GM23338 (cell line): ENCODE data around the gene KCTD8. TPM values are rescaled to one million over a fixed set of nuclear protein-coding genes. Genes with fewer than 3 reads are reported as not detected.

Source experiments
- ATAC-seq: fragments of 200-7000 bp; cut with Tn5 transposase; 3 replicates; pipeline ENCODE4 v1.9.1; 2020
- DNase-seq: peaks from one replicate; pipeline ENCODE4 v3.0.0-alpha.2; 2015; ENCODE audit warnings: low spot score
- H2AFZ ChIP-seq: fragments of 200-600 bp; sonication (generic); 2 replicates; pipeline ENCODE4 v1.8.0; 2016; ENCODE audit warnings: antibody characterized with exemption, mild to moderate bottlenecking, moderate library complexity
- H3F3A ChIP-seq: fragments of 200-600 bp; sonication (generic); replicated peaks from 2 replicates; pipeline ENCODE4 v1.8.0; 2017; ENCODE audit warnings: antibody characterized with exemption, mixed run types, low read depth
- H3K27ac ChIP-seq: fragments of 200-600 bp; sonication (generic); 2 replicates; pipeline ENCODE4 v1.6.1; 2016; ENCODE audit warnings: low read depth
- H3K27me3 ChIP-seq: fragments of 200-600 bp; sonication (generic); 2 replicates; pipeline ENCODE4 v1.8.0; 2016; ENCODE audit warnings: mild to moderate bottlenecking, mixed run types, moderate library complexity; ENCODE audit not compliant: insufficient read depth
- H3K36me3 ChIP-seq: fragments of 200-600 bp; sonication (generic); 2 replicates; pipeline ENCODE4 v1.8.0; 2016; ENCODE audit warnings: mild to moderate bottlenecking; ENCODE audit not compliant: insufficient read depth
- H3K4me1 ChIP-seq: fragments of 200-600 bp; sonication (generic); 2 replicates; pipeline ENCODE4 v1.8.0; 2016; ENCODE audit warnings: mild to moderate bottlenecking, moderate library complexity; ENCODE audit not compliant: insufficient read depth
- H3K4me2 ChIP-seq: fragments of 200-600 bp; sonication (generic); 2 replicates; pipeline ENCODE4 v1.7.1; 2017; ENCODE audit warnings: mixed run types
- H3K4me3 ChIP-seq: fragments of 200-600 bp; sonication (generic); 2 replicates; pipeline ENCODE4 v1.6.1; 2016; ENCODE audit warnings: mixed run types
- H3K79me2 ChIP-seq: fragments of 200-600 bp; sonication (generic); replicated peaks from 2 replicates; pipeline ENCODE4 v1.8.0; 2017; ENCODE audit warnings: mild to moderate bottlenecking; ENCODE audit not compliant: insufficient read depth
- H3K9me2 ChIP-seq: fragments of 200-600 bp; sonication (generic); 2 replicates; pipeline ENCODE4 v1.8.0; 2017; ENCODE audit not compliant: insufficient read depth
- H4K20me1 ChIP-seq: fragments of 200-600 bp; sonication (generic); replicated peaks from 2 replicates; pipeline ENCODE4 v1.8.0; 2017; ENCODE audit warnings: mild to moderate bottlenecking; ENCODE audit not compliant: insufficient read depth
- H3K27ac Mint-ChIP-seq: 2 replicates; pipeline ENCODE4 v1.8.0; 2020; ENCODE audit warnings: inconsistent platforms, mild to moderate bottlenecking, moderate library complexity, mixed read lengths
- H3K27me3 Mint-ChIP-seq: 3 replicates; pipeline ENCODE4 v1.8.0; 2022; ENCODE audit warnings: low read depth, mild to moderate bottlenecking, moderate library complexity, mixed read lengths, inconsistent platforms; ENCODE audit not compliant: insufficient read depth, poor library complexity
- H3K36me3 Mint-ChIP-seq: 3 replicates; pipeline ENCODE4 v1.8.0; 2021; ENCODE audit warnings: low read depth, mild to moderate bottlenecking, inconsistent platforms, moderate library complexity, mixed read lengths
- H3K4me1 Mint-ChIP-seq: 3 replicates; pipeline ENCODE4 v1.8.0; 2020; ENCODE audit warnings: mild to moderate bottlenecking, inconsistent platforms, mixed read lengths
- H3K4me3 Mint-ChIP-seq: 3 replicates; pipeline ENCODE4 v1.8.0; 2021; ENCODE audit warnings: moderate library complexity, mild to moderate bottlenecking, inconsistent platforms, mixed read lengths
- H3K9me3 Mint-ChIP-seq: 3 replicates; pipeline ENCODE4 v1.8.0; 2020; ENCODE audit warnings: moderate library complexity, mild to moderate bottlenecking, inconsistent platforms, mixed read lengths
- CREB1 ChIP-seq: fragments of 250-450 bp; sonication (Bioruptor Pico); IDR thresholded peaks from 2 replicates; pipeline ENCODE4 v1.5.0; 2020; ENCODE audit warnings: low read depth, mild to moderate bottlenecking, moderate library complexity
- EZH2 ChIP-seq: fragments of 200-600 bp; sonication (generic); IDR thresholded peaks from one replicate; pipeline ENCODE4 v1.8.0; 2017; ENCODE audit warnings: antibody characterized with exemption, mild to moderate bottlenecking, low read depth; ENCODE audit not compliant: unreplicated experiment
- EZH2phosphoT487 ChIP-seq: fragments of 200-600 bp; sonication (generic); IDR thresholded peaks from one replicate; pipeline ENCODE4 v1.8.1; 2018; ENCODE audit warnings: antibody characterized with exemption; ENCODE audit not compliant: unreplicated experiment
- JUNB ChIP-seq: IDR thresholded peaks from one replicate; pipeline ENCODE4 v1.6.1; 2016; ENCODE audit warnings: antibody characterized with exemption; ENCODE audit not compliant: unreplicated experiment
- NANOG ChIP-seq: IDR thresholded peaks from 2 replicates; pipeline ENCODE4 v1.6.1; 2016; ENCODE audit warnings: antibody characterized with exemption, borderline replicate concordance
- POLR2AphosphoS5 ChIP-seq: IDR thresholded peaks from 2 replicates; pipeline ENCODE4 v1.6.1; 2016; ENCODE audit warnings: antibody characterized with exemption, low read depth
- STAT1 ChIP-seq: IDR thresholded peaks from one replicate; pipeline ENCODE4 v1.6.1; 2016; ENCODE audit warnings: antibody characterized with exemption; ENCODE audit not compliant: unreplicated experiment
- ZNF114 ChIP-seq: fragments of 250-450 bp; sonication (Bioruptor Pico); IDR thresholded peaks from 2 replicates; pipeline ENCODE4 v1.5.0; 2020; ENCODE audit warnings: mild to moderate bottlenecking, moderate library complexity
- ZNF331 ChIP-seq: fragments of 250-450 bp; sonication (Bioruptor Pico); IDR thresholded peaks from 2 replicates; pipeline ENCODE4 v1.5.0; 2020; ENCODE audit warnings: low read depth, mild to moderate bottlenecking, moderate library complexity
- polyA plus RNA-seq: library from polyadenylated mRNA; unstranded; fragments of >200 nt; fragmentation: Nextera tagmentation; extraction: Ambion mirVana; gene quantifications from 2 replicates; pipeline ENCODE4 v1.2.1, GENCODE V29; 2016
- total RNA-seq: library from RNA; depleted of rRNA; stranded (reverse); fragments of >200 nt; shearing (Covaris generic); gene quantifications from 2 replicates; pipeline ENCODE4 v1.2.3, GENCODE V29; 2014
- TF ChIP-seq, protein P1 (sequence below): IDR thresholded peaks from one replicate; pipeline ENCODE4 v1.6.1; 2018; ENCODE audit warnings: antibody characterized with exemption; ENCODE audit not compliant: unreplicated experiment
- TF ChIP-seq, protein P2 (sequence below): fragments of 250-450 bp; sonication (Bioruptor Pico); IDR thresholded peaks from 2 replicates; pipeline ENCODE4 v1.5.0; 2020; ENCODE audit warnings: mild to moderate bottlenecking, moderate library complexity
- TF ChIP-seq, protein P3 (sequence below): IDR thresholded peaks from 2 replicates; pipeline ENCODE4 v1.6.1; 2016; ENCODE audit warnings: antibody characterized with exemption
- TF ChIP-seq, protein P4 (sequence below), 2 experiments: fragments of 200-600 bp in 1 of 2; sonication (generic) in 1 of 2; conservative IDR thresholded peaks; 2 replicates each; pipeline versions ENCODE4 v1.5.1 to v1.6.1; 2016 to 2017; ENCODE audit warnings: antibody characterized with exemption in 2 of 2, low read depth in 2 of 2, mild to moderate bottlenecking in 2 of 2, moderate library complexity in 1 of 2

The KCTD8 gene
- total and polyA plus RNA-seq, 2 experiments from 2014 or later = 2.8 to 5.0 TPM

DNA sequence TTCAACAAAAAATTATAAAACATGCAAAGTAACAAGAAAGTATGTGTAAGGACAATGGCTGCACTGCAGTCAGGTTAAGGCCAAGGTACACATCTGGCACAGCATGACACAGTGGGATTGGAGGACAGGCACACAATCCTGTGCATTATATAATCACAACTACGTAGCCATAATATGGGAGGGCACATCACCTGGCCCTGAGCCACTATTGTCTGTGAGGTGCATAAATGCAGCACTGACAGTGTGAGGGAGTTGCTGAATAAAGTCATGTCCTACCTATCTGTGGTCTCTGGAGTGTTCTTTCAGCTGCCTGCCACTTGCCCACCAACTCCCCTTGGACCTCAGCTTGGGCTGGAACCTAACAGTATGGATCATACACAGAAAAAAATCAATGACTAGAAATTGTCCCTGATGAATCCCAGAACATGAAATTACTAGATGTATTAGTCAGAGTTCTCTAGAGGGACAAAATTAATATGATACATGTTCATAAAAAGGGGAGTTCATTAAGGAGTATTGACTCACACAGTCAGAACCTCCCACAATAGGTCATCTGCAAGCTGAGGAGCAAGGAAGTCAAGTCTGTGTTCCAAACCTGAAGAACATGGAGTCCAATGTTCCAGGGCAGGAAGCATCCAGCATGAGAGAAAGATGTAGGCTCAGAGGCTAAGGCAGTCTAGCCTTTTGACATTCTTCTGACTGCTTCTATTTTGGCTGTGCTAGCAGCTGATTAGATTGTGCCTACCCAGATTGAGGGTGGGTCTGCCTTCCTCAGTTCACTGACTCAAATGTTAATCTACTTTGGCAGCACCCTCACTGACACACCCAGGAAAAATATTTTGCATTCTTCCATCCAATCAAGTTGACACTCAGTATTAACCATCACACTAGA lies 46.4 kb upstream of the KCTD8 start:
- no peaks in the 10 kb centered on the region for H4K20me1 ChIP-seq
- no peaks in the 10 kb centered on the region for H3K4me1 ChIP-seq
- peaks cover 4% of the 10 kb centered on the region for H3K27me3 Mint-ChIP-seq
- no peaks in the 10 kb centered on the region for H3K27me3 ChIP-seq
- peaks cover 5% of the 10 kb centered on the region; the same call in 1 of the 3 replicates for H3K9me3 Mint-ChIP-seq
- H3K4me2 ChIP-seq = no peak overlapping the region
- no peak overlapping the region for H3K27ac ChIP-seq
- no peaks in the 10 kb centered on the region for H3K79me2 ChIP-seq
- H2AFZ ChIP-seq = no peak overlapping the region
- H3K9me2 ChIP-seq = no peaks in the 10 kb centered on the region
- H3F3A ChIP-seq = no peaks in the 10 kb centered on the region
- no peak overlapping the region for H3K4me3 ChIP-seq
- no peaks in the 10 kb centered on the region for H3K36me3 ChIP-seq
- no peak overlapping the region for H3K4me3 Mint-ChIP-seq
- no peaks in the 10 kb centered on the region for H3K4me1 Mint-ChIP-seq
- DNase-seq (no peak), ATAC-seq (no peak)
- no peak for TF ChIP-seq ZNF114 (CRISPR knock-in tag)
- no peak for TF ChIP-seq EZH2phosphoT487
- TF ChIP-seq ZNF331 (CRISPR knock-in tag) = no peak
- TF ChIP-seq, protein P1, sequence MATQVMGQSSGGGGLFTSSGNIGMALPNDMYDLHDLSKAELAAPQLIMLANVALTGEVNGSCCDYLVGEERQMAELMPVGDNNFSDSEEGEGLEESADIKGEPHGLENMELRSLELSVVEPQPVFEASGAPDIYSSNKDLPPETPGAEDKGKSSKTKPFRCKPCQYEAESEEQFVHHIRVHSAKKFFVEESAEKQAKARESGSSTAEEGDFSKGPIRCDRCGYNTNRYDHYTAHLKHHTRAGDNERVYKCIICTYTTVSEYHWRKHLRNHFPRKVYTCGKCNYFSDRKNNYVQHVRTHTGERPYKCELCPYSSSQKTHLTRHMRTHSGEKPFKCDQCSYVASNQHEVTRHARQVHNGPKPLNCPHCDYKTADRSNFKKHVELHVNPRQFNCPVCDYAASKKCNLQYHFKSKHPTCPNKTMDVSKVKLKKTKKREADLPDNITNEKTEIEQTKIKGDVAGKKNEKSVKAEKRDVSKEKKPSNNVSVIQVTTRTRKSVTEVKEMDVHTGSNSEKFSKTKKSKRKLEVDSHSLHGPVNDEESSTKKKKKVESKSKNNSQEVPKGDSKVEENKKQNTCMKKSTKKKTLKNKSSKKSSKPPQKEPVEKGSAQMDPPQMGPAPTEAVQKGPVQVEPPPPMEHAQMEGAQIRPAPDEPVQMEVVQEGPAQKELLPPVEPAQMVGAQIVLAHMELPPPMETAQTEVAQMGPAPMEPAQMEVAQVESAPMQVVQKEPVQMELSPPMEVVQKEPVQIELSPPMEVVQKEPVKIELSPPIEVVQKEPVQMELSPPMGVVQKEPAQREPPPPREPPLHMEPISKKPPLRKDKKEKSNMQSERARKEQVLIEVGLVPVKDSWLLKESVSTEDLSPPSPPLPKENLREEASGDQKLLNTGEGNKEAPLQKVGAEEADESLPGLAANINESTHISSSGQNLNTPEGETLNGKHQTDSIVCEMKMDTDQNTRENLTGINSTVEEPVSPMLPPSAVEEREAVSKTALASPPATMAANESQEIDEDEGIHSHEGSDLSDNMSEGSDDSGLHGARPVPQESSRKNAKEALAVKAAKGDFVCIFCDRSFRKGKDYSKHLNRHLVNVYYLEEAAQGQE = no peak
- no peak for TF ChIP-seq NANOG
- TF ChIP-seq CREB1 = no peak
- TF ChIP-seq, protein P2, sequence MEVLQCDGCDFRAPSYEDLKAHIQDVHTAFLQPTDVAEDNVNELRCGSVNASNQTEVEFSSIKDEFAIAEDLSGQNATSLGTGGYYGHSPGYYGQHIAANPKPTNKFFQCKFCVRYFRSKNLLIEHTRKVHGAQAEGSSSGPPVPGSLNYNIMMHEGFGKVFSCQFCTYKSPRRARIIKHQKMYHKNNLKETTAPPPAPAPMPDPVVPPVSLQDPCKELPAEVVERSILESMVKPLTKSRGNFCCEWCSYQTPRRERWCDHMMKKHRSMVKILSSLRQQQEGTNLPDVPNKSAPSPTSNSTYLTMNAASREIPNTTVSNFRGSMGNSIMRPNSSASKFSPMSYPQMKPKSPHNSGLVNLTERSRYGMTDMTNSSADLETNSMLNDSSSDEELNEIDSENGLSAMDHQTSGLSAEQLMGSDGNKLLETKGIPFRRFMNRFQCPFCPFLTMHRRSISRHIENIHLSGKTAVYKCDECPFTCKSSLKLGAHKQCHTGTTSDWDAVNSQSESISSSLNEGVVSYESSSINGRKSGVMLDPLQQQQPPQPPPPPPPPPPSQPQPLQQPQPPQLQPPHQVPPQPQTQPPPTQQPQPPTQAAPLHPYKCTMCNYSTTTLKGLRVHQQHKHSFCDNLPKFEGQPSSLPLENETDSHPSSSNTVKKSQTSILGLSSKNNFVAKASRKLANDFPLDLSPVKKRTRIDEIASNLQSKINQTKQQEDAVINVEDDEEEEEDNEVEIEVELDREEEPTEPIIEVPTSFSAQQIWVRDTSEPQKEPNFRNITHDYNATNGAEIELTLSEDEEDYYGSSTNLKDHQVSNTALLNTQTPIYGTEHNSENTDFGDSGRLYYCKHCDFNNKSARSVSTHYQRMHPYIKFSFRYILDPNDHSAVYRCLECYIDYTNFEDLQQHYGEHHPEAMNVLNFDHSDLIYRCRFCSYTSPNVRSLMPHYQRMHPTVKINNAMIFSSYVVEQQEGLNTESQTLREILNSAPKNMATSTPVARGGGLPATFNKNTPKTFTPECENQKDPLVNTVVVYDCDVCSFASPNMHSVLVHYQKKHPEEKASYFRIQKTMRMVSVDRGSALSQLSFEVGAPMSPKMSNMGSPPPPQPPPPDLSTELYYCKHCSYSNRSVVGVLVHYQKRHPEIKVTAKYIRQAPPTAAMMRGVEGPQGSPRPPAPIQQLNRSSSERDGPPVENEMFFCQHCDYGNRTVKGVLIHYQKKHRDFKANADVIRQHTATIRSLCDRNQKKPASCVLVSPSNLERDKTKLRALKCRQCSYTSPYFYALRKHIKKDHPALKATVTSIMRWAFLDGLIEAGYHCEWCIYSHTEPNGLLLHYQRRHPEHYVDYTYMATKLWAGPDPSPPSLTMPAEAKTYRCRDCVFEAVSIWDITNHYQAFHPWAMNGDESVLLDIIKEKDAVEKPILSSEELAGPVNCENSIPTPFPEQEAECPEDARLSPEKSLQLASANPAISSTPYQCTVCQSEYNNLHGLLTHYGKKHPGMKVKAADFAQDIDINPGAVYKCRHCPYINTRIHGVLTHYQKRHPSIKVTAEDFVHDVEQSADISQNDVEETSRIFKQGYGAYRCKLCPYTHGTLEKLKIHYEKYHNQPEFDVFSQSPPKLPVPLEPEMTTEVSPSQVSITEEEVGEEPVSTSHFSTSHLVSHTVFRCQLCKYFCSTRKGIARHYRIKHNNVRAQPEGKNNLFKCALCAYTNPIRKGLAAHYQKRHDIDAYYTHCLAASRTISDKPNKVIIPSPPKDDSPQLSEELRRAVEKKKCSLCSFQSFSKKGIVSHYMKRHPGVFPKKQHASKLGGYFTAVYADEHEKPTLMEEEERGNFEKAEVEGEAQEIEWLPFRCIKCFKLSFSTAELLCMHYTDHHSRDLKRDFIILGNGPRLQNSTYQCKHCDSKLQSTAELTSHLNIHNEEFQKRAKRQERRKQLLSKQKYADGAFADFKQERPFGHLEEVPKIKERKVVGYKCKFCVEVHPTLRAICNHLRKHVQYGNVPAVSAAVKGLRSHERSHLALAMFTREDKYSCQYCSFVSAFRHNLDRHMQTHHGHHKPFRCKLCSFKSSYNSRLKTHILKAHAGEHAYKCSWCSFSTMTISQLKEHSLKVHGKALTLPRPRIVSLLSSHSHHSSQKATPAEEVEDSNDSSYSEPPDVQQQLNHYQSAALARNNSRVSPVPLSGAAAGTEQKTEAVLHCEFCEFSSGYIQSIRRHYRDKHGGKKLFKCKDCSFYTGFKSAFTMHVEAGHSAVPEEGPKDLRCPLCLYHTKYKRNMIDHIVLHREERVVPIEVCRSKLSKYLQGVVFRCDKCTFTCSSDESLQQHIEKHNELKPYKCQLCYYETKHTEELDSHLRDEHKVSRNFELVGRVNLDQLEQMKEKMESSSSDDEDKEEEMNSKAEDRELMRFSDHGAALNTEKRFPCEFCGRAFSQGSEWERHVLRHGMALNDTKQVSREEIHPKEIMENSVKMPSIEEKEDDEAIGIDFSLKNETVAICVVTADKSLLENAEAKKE (CRISPR knock-in tag) = no peak
- TF ChIP-seq POLR2AphosphoS5 = no peak
- TF ChIP-seq, protein P3, sequence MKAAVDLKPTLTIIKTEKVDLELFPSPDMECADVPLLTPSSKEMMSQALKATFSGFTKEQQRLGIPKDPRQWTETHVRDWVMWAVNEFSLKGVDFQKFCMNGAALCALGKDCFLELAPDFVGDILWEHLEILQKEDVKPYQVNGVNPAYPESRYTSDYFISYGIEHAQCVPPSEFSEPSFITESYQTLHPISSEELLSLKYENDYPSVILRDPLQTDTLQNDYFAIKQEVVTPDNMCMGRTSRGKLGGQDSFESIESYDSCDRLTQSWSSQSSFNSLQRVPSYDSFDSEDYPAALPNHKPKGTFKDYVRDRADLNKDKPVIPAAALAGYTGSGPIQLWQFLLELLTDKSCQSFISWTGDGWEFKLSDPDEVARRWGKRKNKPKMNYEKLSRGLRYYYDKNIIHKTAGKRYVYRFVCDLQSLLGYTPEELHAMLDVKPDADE = no peak
- TF ChIP-seq JUNB = no peak
- TF ChIP-seq, protein P4, sequence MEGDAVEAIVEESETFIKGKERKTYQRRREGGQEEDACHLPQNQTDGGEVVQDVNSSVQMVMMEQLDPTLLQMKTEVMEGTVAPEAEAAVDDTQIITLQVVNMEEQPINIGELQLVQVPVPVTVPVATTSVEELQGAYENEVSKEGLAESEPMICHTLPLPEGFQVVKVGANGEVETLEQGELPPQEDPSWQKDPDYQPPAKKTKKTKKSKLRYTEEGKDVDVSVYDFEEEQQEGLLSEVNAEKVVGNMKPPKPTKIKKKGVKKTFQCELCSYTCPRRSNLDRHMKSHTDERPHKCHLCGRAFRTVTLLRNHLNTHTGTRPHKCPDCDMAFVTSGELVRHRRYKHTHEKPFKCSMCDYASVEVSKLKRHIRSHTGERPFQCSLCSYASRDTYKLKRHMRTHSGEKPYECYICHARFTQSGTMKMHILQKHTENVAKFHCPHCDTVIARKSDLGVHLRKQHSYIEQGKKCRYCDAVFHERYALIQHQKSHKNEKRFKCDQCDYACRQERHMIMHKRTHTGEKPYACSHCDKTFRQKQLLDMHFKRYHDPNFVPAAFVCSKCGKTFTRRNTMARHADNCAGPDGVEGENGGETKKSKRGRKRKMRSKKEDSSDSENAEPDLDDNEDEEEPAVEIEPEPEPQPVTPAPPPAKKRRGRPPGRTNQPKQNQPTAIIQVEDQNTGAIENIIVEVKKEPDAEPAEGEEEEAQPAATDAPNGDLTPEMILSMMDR (conservative IDR thresholded peaks at IDR 0.05; ENCODE audit: low read depth in 2 of 2) = no peak
- TF ChIP-seq STAT1 = no peak
- no peak for TF ChIP-seq EZH2
- no peak overlapping the region; the same call in 1 of the 2 replicates for H3K27ac Mint-ChIP-seq
- H3K36me3 Mint-ChIP-seq = no peaks in the 10 kb centered on the region
